Smooth muscle cell (in vitro differentiated cells): ENCODE results near the gene NMNAT1. TPM values are rescaled to one million over a fixed set of nuclear protein-coding genes. Genes with fewer than 3 reads are reported as not detected.

Experiments
- DNase-seq: peaks from one replicate; lab custom pipeline; 2025; ENCODE audit not compliant: unreplicated experiment; lab: John Stamatoyannopoulos, UW
- H2AFZ ChIP-seq: fragments of 200-600 bp; sonication (generic); 2 replicates; pipeline ENCODE4 v1.6.0; 2016; ENCODE audit warnings: antibody characterized with exemption, low read depth, mild to moderate bottlenecking
- H3F3A ChIP-seq: fragments of 200-600 bp; sonication (generic); 2 replicates; pipeline ENCODE4 v1.6.0; 2017; ENCODE audit warnings: antibody characterized with exemption, low read depth
- H3K27ac ChIP-seq: fragments of 200-600 bp; sonication (generic); 2 replicates; pipeline ENCODE4 v1.5.1; 2016; ENCODE audit warnings: low read depth, mild to moderate bottlenecking
- H3K27me3 ChIP-seq: fragments of 200-600 bp; sonication (generic); 2 replicates; pipeline ENCODE4 v1.6.1; 2016; ENCODE audit warnings: low read depth, mild to moderate bottlenecking
- H3K36me3 ChIP-seq: fragments of 200-600 bp; sonication (generic); 2 replicates; pipeline ENCODE4 v1.5.1; 2016; ENCODE audit warnings: low read depth
- H3K4me1 ChIP-seq: fragments of 200-600 bp; sonication (generic); 2 replicates; pipeline ENCODE4 v1.5.1; 2016; ENCODE audit warnings: low read depth
- H3K4me2 ChIP-seq: fragments of 200-600 bp; sonication (generic); 2 replicates; pipeline ENCODE4 v1.6.0; 2016; ENCODE audit warnings: mild to moderate bottlenecking
- H3K4me3 ChIP-seq: fragments of 200-600 bp; sonication (generic); 2 replicates; pipeline ENCODE4 v1.5.1; 2016; ENCODE audit warnings: mild to moderate bottlenecking
- H3K79me2 ChIP-seq: fragments of 200-600 bp; sonication (generic); 2 replicates; pipeline ENCODE4 v1.6.0; 2016; ENCODE audit warnings: low read depth, mild to moderate bottlenecking
- H3K9ac ChIP-seq: fragments of 200-600 bp; sonication (generic); 2 replicates; pipeline ENCODE4 v1.6.0; 2016; ENCODE audit warnings: low read depth
- H3K9me3 ChIP-seq: fragments of 200-600 bp; sonication (generic); replicated peaks from 2 replicates; pipeline ENCODE4 v1.5.1; 2016; ENCODE audit warnings: low read depth
- H4K20me1 ChIP-seq: fragments of 200-600 bp; sonication (generic); 2 replicates; pipeline ENCODE4 v1.6.0; 2016; ENCODE audit warnings: low read depth
- CTCF ChIP-seq: fragments of 200-600 bp; sonication (generic); IDR thresholded peaks from 2 replicates; pipeline ENCODE4 v1.5.1; 2017; ENCODE audit warnings: borderline replicate concordance, mild to moderate bottlenecking, antibody characterized with exemption; ENCODE audit not compliant: insufficient read depth, poor library complexity, severe bottlenecking
- WGBS: methylation state at CpG from one replicate; pipeline ENCODE4 v1.1.7; 2016; ENCODE audit warnings: low lambda C conversion rate; 5-methylcytosine and 5-hydroxymethylcytosine counted together
- polyA plus RNA-seq: library from polyadenylated mRNA; unstranded; fragments of >200 nt; fragmentation: Nextera tagmentation; extraction: Ambion mirVana; gene quantifications from 2 replicates; pipeline ENCODE4 v1.2.1, GENCODE V29; 2016
- total RNA-seq: library from RNA; depleted of rRNA; stranded (reverse); fragments of >200 nt; gene quantifications from 2 replicates; pipeline ENCODE4 v1.2.3, GENCODE V29; 2014

Gene NMNAT1
- total and polyA plus RNA-seq, 2 experiments from 2014 or later = 7.4 to 9.8 TPM

DNA sequence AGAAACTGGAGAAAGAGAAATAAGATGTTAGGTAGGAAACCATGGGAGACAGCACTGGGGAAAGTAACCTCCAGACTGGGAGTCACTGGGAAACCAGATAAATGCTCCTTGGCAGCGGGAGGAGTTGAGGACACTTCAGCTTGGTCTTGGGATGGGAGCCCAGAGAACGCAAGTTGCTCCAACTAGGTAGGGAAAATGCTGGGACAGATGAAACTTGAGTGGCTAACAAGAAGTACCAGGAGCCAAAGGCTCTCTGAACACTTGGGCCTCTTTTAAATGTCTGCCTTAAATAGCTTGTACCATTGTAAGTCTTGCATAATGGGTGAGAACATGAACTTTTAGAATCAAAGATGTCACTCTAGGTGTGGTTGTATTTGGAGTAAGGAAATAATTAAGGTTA lies 3.0 kb downstream of the NMNAT1 start:
- Histone ChIP-seq H3F3A (no peaks in the 10 kb centered on the region), H2AFZ (no peak overlapping the region), H3K9me3 (no peaks in the 10 kb centered on the region), H3K36me3 (no peaks in the 10 kb centered on the region), H3K27ac (no peak overlapping the region), H3K27me3 (no peaks in the 10 kb centered on the region), H3K79me2 (peaks cover 26% of the 10 kb centered on the region), H3K9ac (no peak overlapping the region), H3K4me3 (no peak overlapping the region), H4K20me1 (no peaks in the 10 kb centered on the region), H3K4me1 (peaks cover 5% of the 10 kb centered on the region), H3K4me2 (no peak overlapping the region)
- no peak for DNase-seq
- WGBS = 96% methylated on average over 2 of the region's 2 CpGs
- no peak for TF ChIP-seq CTCF

- H2AFZ ChIP-seq = no peak overlapping the region
- TF ChIP-seq CTCF = no peak
- no peaks in the 10 kb centered on the region for H3F3A ChIP-seq
- no peaks in the 10 kb centered on the region for H3K9me3 ChIP-seq
- no peaks in the 10 kb centered on the region for H3K79me2 ChIP-seq
- no peak overlapping the region for H3K4me2 ChIP-seq
- no peaks in the 10 kb centered on the region for H3K27me3 ChIP-seq
- WGBS = 94% methylated on average over 8 of the region's 8 CpGs
- H3K27ac ChIP-seq = no peak overlapping the region
- DNase-seq = no peak
- no peaks in the 10 kb centered on the region for H3K36me3 ChIP-seq
- H3K9ac ChIP-seq = no peak overlapping the region
- no peak overlapping the region for H3K4me3 ChIP-seq
- peaks cover 14% of the 10 kb centered on the region for H4K20me1 ChIP-seq
- H3K4me1 ChIP-seq = no peaks in the 10 kb centered on the region
These were observed 14.5 kb downstream of the NMNAT1 start for GRCh38 chr1:9957726-9958125.

DNA sequence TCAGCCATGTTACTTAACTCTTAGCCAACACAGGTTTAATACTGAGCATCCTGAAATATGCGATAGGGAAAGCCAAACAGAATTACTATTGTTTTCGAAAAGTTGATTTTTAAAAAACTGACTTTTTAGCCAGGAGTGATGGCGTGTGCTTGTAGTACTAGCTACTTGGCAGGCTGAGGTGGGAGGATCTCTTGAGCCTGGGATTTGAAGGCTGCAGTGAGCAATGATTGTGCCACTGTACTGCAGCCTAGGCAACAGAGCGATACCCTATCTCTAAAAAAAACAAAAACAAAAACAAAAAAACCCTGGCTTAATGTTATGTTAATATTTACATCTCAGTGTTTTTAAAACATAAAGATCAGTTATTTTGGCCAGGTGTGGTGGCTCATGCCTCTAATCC lies 16.7 kb downstream of the NMNAT1 start:
- H3K4me2 ChIP-seq = no peak overlapping the region
- no peak for DNase-seq
- H3K4me3 ChIP-seq = no peak overlapping the region
- H3K36me3 ChIP-seq = no peaks in the 10 kb centered on the region
- H3K79me2 ChIP-seq = no peaks in the 10 kb centered on the region
- H3K4me1 ChIP-seq = no peaks in the 10 kb centered on the region
- peaks cover 14% of the 10 kb centered on the region for H4K20me1 ChIP-seq
- no peaks in the 10 kb centered on the region for H3F3A ChIP-seq
- no peak overlapping the region for H3K27ac ChIP-seq
- WGBS = 95% methylated on average over 4 of the region's 4 CpGs
- TF ChIP-seq CTCF = no peak
- no peaks in the 10 kb centered on the region for H3K27me3 ChIP-seq
- H3K9me3 ChIP-seq = no peaks in the 10 kb centered on the region
- H2AFZ ChIP-seq = no peak overlapping the region
- H3K9ac ChIP-seq = no peak overlapping the region

DNA sequence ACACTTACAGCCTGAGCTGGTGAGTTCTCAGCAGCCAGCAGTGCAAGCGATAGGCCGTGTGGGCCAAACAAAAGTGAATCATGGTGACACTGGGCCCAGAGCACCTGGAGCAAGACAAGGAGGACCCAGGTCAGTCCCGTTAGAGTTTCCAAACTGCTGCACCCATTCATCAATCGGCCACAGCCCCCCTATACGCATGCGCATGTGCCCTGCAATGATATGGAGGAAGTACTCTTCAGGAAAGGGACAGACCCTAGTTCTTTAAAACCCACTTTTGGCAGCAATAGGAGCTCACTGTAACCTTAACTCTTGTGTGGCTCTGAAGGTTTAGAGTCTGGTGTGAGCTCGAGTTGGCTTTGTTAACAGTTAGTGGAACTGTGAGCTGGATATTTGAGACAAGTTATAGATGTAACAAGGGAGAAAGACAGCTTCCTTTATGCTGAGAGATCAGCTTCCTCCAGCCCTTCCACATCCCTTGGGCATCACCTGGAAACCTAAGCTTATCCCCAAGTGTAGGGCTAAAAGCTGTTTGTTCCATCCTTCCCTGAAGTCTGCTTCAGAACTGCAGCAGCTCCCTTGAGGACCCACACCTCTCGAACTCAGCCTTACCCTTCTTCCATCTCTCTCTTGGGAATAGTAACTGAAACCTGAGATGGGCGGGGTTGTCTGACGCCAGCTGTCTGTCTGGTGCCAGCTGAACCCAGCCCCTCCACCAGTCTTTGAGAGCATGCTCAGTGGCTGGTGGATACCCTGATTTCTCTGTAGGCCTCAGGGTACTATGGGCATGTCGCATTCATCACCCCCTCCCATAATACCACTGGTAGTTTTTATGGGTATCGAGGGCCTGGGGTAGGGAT lies 17.7 kb downstream of the NMNAT1 start:
- H3K36me3 ChIP-seq = no peaks in the 10 kb centered on the region
- no peaks in the 10 kb centered on the region for H3K4me1 ChIP-seq
- no peaks in the 10 kb centered on the region for H3K27me3 ChIP-seq
- H4K20me1 ChIP-seq = peaks cover 14% of the 10 kb centered on the region
- 91% methylated on average over 12 of the region's 12 CpGs for WGBS
- no peak overlapping the region for H3K4me2 ChIP-seq
- no peaks in the 10 kb centered on the region for H3F3A ChIP-seq
- no peak overlapping the region for H3K9ac ChIP-seq
- no peak overlapping the region for H2AFZ ChIP-seq
- no peaks in the 10 kb centered on the region for H3K79me2 ChIP-seq
- no peak overlapping the region for H3K4me3 ChIP-seq
- TF ChIP-seq CTCF = no peak
- DNase-seq = no peak
- H3K9me3 ChIP-seq = no peaks in the 10 kb centered on the region
- H3K27ac ChIP-seq = no peak overlapping the region
